ENCODE measurements around the gene ADRA2A. TPM values are rescaled to one million over a fixed set of nuclear protein-coding genes. Genes with fewer than 3 reads are reported as not detected.
A peak's percentile ranks its signal among the peaks of the same experiment; 100 is the strongest.

ADRA2A gene
- total RNA-seq, 4 donors from 2014 or later, result 2.9 to 9.7 (median 5.3) TPM

DNA sequence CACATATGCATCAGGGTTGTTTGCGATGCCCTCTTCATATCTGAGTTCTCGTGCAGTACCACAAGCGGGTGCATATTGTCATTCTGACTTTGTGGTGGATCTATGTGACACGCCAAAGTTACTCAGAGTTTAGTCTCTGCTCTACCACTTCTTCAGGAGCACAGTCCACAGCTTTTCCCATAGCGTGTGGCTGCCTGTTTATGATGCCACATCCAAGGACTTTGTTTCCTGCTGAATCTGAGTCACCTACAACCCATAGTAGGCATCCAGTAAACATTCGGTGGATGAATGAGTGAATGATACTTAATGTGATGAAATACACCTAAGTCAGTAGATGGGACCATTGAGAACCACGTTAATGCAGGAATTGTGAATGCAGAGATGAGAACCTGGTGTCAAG is 15.0 kb downstream of the ADRA2A start:
- 80 to 89% methylated on average over 7 of the region's 7 CpGs for WGBS, 2 donors

DNA sequence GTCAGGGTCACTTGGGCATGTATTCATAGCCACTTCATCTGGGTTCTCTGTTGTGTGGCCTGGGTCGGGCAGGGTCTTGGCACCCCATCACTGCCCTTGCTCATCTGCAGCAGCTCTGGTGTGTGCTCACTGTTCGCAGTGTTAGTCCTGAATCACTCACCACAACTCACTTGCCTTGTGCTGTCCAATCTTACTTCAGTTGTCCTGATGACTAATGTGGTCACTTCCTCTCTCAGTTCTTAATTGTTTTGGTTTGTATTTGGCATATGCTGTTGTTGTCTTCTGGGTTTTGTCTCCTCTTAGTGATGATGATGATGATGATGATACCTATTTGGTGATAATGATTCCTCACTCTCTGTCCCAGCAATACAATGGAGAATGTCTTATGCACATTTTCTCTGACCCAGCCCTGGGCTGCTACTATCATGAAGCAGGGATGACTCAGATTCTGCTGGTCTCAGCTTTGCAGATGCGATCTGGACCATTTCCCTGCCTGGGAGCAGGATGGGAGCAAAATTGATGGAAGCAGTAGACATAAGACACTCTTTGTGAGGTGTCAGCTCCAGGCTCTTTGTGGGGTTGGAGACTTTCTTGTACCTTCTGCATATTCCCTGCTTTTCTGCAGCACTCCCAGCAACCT is 17.0 kb downstream of the ADRA2A start:
- H3K4me3 ChIP-seq (ENCODE audit: low read depth, poor library complexity, severe bottlenecking), result no peak overlapping the region
- no peak for TF ChIP-seq POLR2A (IDR thresholded peaks at IDR 0.05)
- TF ChIP-seq, protein P1, sequence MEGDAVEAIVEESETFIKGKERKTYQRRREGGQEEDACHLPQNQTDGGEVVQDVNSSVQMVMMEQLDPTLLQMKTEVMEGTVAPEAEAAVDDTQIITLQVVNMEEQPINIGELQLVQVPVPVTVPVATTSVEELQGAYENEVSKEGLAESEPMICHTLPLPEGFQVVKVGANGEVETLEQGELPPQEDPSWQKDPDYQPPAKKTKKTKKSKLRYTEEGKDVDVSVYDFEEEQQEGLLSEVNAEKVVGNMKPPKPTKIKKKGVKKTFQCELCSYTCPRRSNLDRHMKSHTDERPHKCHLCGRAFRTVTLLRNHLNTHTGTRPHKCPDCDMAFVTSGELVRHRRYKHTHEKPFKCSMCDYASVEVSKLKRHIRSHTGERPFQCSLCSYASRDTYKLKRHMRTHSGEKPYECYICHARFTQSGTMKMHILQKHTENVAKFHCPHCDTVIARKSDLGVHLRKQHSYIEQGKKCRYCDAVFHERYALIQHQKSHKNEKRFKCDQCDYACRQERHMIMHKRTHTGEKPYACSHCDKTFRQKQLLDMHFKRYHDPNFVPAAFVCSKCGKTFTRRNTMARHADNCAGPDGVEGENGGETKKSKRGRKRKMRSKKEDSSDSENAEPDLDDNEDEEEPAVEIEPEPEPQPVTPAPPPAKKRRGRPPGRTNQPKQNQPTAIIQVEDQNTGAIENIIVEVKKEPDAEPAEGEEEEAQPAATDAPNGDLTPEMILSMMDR (IDR thresholded peaks at IDR 0.05), result no peak
- 80 to 82% methylated on average over 3 of the region's 3 CpGs for WGBS, 2 donors
- intact Hi-C loops (cut with DNase I; ENCODE audit: low total_unique reads), result no loop called here
- DNase-seq (ENCODE audit: low spot score in 2 of 2), result peak in 1 of 2 donors; percentile 25

More for the DNA sequence above, 15.0 kb downstream of the ADRA2A start:
- TF ChIP-seq POLR2A (IDR thresholded peaks at IDR 0.05), result no peak
- TF ChIP-seq, protein P1 (IDR thresholded peaks at IDR 0.05), result no peak
- H3K4me3 ChIP-seq (ENCODE audit: low read depth, poor library complexity, severe bottlenecking), result no peak overlapping the region
- intact Hi-C loops (cut with DNase I; ENCODE audit: low total_unique reads), result no loop called here
- peak in 1 of 2 donors; percentile 6 for DNase-seq (ENCODE audit: low spot score in 2 of 2)

DNA sequence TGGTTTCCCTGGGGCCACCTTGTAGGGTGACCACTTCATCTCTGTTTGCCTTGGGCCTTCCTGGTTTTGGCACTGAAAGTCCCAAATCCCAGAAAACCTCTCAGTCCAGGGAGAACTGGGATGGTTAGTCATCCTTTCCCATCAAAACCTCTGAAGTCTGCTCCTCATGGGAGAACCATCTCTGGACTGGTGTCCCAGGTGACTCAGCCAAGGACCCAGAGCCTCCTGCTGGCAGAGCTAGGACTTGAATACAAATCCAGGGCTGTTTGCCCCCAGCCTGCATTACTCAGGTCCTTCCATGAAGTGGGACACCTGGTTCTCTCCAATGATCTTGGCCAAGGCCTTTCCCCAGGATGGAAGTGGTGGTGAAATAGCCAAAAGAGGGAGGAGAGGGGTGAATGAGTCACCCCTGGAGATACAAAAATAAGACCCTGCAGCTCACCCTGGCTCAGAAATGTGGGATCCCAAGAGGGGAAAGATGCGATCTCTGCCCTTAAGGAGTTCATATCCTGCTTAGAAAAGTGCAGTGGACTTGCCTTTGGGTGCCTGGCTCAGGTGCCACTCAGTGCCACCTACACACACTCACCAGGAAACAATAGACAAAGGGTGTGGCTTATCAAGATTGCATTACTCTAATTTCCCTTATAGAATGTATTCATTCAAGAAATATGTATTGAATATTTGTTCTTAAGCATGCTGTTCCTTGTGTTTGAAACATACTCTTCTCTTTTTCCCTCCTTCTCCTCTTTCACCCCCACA is 22.0 kb downstream of the ADRA2A start:
- TF ChIP-seq POLR2A (IDR thresholded peaks at IDR 0.05), result no peak
- TF ChIP-seq, protein P1 (IDR thresholded peaks at IDR 0.05), result no peak
- DNase-seq (ENCODE audit: low spot score in 2 of 2), result no peak
- no peak overlapping the region for H3K4me3 ChIP-seq (ENCODE audit: low read depth, poor library complexity, severe bottlenecking)
- intact Hi-C loops (cut with DNase I; ENCODE audit: low total_unique reads), result no loop called here
- 56 to 80% methylated on average over 1 of the region's 1 CpG for WGBS, 2 donors

DNA sequence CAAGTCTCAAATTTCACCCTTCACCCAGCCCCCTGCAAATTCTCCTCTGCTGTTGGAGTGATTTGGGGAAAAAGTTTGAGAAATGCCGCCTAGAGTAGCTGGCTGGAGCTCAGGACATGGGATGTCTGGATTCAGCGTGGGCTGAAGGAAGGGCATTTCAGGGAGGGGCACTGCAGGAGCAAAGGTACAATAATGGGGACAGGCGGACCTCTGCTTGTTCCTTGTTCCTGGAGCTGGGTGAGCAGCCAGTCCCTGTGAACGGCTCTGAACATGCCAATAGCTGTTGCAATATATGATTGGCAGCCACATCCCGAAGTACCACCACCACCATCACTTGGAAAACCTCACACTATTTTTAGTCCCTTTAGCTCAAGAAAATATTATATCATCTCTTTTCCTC is 23.4 kb downstream of the ADRA2A start:
- H3K4me3 ChIP-seq (ENCODE audit: low read depth, poor library complexity, severe bottlenecking), result no peak overlapping the region
- no peak for DNase-seq (ENCODE audit: low spot score in 2 of 2)
- 41 to 58% methylated on average over 5 of the region's 5 CpGs for WGBS, 2 donors
- intact Hi-C loops (cut with DNase I; ENCODE audit: low total_unique reads), result no loop called here
- TF ChIP-seq POLR2A (IDR thresholded peaks at IDR 0.05), result no peak
- TF ChIP-seq, protein P1 (IDR thresholded peaks at IDR 0.05), result no peak

DNA sequence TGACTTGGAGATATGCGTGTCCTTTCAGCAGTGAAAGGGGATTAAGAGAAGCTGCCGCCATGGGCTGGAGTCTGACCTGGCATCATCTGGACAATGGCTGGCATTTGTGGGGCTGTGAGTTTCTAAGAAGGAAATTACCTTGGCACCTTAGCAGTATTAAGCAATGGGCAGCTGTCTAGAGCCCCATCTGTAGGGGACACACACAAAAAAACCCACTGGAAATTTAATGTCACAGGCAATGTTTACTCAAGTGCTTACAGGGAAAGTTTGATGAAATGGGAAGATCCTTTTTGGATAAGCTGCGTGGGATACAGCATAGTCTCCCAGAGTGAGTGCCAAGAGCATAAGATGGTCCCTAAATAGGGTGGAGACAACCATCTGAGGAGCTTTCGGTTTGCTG is 25.0 kb downstream of the ADRA2A start:
- intact Hi-C loops (cut with DNase I; ENCODE audit: low total_unique reads), result no loop called here
- TF ChIP-seq, protein P1 (IDR thresholded peaks at IDR 0.05), result no peak
- no peak for TF ChIP-seq POLR2A (IDR thresholded peaks at IDR 0.05)
- DNase-seq (ENCODE audit: low spot score in 2 of 2), result no peak
- H3K4me3 ChIP-seq (ENCODE audit: low read depth, poor library complexity, severe bottlenecking), result no peak overlapping the region
- WGBS, 2 donors, result 81 to 83% methylated on average over 4 of the region's 4 CpGs
